SIG-M5 (cell line): ENCODE data around the gene LEFTY1.

Experiments
- DNase-seq: peaks from one replicate; lab custom pipeline; 2025; lab: John Stamatoyannopoulos, UW

LEFTY1 gene

DNA sequence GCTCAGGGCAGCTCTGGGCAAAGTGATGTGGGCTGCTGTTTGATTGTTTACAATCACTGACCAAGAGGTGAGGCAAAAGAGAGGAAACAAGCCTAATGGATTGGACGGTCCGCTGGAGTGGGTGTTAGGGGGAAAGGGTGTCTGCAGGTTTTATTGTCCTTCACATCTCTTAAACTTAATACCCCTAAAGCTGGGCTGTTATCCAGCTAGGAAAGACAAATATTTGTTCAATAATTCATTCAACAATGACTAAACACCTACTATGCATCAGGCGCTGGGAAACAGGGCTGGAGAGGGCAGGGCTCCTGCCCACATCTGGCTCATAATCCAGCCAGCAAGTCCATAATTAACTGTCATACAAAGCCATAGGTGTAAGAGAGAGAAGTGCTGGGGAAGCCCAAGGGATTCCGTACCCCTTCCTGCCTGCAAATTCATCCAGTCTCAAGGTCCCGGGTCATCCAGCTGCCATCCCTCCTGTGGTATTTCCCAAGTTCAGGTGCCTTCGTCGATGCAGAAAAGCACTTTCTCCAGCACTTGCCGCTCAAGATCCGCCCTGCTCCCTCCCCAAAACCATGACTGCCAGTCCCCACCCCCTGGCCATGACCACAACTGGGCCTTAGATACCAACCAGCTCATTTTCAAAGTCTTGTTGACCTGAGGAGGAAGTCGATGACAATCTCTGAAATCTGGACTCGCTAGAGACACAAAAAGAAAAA is 17.4 kb downstream of the LEFTY1 start:
- no peak for DNase-seq

DNA sequence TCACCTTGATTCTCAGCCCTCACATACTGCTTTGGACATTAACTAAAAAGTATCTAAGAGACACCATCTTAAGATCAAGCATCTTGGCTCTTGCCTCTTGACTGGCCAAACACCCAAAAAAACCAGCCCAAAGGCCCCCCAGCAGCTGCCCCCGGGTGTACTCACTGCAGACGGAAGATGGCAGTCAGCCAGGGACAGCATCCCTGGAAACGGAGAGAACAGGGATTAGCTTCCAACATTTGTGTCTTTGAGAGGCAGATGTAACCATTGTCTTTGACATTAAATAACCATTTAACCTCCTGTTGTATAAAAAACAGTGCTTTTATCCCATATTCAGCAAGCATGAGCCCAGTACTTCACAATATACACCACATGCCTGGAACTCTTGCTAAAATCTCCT is 18.0 kb downstream of the LEFTY1 start:
- DNase-seq, result no peak

DNA sequence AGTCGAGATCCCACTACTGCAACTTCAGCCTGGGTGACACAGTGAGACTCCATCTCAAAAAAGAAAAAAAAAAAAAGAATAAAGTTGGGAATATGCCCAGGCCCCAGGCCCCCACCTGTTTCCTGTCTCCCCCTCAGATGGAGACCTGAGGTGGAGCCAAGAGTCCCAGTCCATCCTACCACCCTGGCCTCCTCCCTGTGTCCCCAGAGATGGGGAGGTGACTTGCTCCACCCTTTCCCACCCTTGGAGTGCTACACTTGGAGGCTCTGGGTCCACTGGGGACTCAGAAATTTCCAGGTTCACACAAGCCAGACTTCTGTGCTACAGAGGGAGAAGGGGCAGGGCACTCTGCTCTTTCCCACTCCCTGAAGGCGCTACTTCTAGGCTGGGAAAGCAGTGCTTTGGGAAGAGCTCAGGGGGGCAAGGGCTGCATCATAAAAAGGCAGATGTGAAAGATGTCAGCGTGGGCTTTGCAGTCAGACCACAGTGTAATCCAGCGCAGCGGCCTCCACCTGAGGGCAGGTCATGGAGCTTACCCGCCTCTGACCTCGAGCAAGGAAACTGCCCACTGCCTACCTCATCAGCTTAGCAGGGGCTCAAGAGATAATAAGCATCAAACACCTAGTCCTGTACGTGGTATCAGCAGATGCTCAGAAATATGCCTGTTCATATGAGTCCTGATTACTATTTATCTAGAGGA is 20.2 kb downstream of the LEFTY1 start:
- DNase-seq, result no peak

DNA sequence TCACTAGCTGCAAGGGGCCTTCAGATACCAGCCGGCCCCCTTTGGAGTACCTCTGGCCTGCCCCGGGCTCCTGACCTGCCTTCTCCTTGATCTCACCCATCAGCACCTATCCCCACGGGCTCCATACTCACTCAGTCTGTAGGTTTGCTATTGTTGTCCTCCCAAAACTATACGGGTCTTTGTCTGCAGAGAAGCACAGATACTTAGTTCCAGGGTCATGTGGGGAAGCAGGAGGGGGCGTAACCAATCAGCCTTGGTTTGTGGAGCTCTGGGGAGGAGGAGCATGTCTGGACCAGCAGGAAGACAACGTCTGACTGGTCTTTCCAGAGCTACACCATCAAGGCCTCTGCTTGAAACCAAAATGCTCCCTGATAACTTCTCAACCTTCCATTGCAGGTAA is 22.0 kb downstream of the LEFTY1 start:
- no peak for DNase-seq

DNA sequence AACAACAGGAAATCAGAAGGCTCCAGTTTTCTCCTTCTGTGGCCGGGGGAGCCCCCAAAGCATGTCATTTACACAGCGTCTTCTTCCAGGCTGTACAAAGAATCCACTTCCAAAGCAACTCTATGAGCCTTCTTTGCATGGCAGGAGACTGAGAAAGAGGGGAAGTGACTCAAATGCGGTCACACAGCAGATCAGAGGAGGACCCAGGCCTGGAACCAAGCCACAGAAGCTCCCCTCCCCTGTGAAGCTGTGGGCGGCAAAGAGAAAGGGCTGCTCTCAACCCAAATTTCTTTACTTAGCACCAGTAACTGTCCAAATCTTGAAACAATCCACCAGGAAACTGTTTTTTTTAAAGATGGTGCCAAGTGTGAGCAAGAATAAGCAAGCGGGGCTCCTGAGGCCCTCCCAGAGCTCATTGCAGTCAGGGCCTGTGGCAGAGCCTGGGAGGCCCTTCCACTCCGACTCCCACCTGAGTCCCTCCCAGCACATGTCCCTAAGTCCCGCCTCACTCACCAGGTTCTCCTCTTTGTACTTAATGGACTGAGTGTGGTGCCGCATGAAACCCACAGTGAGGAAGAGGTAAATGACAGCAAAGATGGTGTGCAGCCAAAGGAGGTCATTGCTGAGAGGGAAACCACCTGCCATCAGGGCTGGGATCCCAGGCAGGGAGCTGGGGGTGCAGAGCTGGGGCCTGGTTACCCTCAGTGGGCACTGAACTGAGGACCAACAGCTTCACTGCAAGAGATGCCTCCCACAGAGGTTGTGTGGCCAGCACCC is 22.7 kb downstream of the LEFTY1 start:
- peak; percentile 91 for DNase-seq

DNA sequence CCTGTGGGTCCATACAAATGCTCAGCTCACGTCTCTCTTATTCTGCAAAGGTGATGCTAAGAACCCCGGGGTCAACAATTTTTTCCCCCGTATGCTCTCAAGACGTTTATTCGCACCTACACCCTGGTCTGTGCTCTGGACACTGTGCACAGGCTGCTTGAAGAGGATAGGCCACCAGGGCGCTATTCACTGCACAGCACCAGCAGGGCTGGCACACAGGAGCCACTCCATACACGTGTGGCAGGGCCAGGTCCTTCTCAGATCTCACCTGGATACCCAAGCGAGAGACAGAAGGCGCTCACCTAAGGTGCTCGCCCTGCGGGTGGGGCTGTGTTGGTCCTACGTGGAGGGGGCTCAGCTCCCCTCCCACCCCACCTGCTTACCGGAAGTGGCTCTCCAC is 23.4 kb downstream of the LEFTY1 start:
- no peak for DNase-seq

DNA sequence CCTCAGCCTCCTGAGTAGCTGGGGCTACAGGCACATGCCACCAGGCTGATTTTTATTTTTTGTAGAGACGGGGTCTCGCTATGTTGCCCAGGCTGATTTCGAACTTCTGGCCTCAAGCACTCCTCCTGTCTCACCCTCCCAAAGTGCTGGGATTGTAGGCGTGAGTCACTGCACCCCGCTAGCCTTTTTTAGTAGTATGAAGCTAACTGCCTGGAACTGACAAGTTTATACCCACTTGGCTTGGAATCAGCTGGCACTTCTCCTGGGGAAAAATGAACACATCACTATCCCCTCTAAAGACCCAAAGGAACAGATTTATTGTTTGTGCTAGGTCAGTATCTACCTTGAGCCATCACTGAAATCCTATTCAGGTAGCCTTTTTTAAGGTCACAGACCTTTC is 25.8 kb downstream of the LEFTY1 start:
- DNase-seq, result no peak

DNA sequence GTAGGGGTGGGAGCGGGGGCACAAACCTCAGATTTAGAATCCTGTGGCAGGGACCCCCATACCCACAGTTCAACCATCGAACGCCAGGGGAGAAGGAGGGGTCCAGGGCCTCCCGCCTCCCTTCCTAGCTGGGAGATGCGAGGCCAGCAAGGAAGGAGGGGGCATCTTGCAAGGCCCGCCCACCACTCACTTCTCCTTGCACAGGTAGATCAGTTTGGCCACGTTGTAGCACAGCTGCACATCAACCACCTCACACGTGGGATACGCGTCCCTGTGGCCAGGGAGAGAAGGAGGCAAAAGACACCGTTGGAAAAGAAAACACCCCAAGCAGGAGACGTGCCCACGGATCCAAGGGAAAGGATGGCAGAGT is 26.4 kb downstream of the LEFTY1 start:
- DNase-seq, result no peak

DNA sequence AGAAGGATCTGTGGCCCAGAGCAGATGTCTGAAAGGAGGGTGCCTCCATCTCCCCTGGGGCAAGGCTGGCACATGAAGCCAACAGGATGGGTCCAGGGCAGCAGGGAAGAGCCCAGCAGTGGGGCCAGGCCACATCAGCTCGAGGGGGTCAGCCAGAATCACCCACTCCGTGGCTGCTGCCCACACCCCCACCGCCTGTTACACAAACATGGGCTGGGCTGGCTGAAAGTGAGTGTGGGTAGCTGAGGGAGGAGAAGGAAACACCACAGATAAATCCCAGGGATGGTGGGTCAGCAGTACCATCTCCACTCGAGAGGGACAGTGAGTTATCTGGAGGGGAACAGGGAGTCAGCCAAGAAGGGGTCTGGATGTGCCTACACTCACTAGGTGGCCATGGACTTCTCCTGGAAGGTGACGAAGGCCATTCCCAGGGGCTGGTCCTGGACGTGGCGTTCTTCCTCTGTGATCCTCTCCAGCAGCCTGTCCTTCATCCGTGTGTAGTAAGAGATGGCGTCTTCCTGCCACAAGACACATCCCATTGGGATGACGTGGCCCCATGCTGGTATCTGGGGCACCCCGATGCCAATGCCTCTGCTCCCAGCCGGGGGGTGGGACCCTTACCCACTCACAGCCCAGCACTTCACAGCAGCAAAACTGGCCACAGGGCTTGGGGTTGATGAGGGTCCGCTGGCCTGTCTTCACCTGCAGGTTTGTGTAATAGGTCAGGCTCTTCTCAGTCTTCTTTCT is 26.9 kb downstream of the LEFTY1 start:
- no peak for DNase-seq

DNA sequence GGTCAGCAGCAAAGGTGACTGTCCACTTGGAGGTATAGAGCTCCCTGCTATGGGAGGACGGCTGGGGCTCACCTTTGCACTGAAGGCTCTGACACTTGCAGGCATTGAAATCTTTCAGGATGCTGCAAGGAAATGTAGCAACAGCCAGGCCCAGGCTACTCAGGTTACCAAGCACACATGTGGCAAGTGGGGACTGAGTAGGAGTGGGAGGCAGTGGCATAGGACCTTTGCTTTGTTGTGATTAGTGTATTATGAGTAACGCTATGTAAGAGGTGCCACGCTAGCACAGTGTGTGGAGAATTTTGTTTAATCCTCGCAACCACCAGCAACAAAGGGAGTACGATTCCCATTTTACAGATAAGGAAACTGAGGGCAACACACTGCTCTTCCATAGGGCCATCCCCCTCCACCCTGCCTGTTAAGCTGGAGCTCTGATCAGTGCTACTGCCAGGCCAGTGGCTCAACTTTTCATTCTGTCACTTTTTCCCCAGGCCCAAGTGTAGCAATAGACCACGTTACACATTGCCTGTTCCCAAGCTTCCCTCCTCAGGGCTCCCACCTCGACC is 28.0 kb downstream of the LEFTY1 start:
- DNase-seq, result no peak

DNA sequence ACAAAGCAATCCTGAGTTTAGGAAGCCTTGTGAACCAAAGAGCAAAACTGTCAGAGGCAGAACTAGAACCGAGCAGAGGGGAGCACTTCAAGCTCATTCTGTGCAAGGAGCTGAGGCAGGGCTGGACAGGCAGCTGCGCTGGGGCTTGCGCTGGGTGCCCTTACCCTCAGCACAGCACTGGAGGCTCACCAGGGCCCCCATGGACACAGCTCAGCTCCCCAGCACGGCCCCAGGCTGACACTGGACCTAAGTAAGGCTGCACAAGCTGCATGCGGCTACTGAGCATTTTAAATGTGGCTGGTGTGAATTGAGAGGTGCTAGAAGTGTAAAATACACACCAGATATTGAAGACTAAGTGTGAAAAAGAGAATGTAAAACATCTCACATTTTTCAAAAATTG is 28.8 kb downstream of the LEFTY1 start:
- DNase-seq, result no peak

DNA sequence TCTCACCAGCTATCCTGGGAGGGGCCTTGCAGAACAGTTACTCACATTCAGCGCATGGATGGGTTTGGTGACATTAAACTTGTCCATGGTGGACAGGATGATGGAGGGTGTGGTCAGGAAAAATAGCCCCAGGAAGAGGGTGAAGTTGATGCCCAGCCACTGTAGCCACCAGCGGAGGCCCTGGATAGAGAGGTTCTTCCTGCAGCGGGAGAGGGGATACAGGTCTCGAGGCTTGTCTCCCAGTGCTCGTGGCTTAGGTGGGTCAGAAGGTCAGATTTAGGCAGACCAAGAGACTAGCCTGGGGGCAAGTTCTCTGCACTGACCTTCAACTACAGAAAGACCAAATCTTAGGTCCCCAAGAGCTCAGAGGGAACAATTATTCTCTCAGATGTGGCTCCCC is 29.8 kb downstream of the LEFTY1 start:
- DNase-seq, result no peak

DNA sequence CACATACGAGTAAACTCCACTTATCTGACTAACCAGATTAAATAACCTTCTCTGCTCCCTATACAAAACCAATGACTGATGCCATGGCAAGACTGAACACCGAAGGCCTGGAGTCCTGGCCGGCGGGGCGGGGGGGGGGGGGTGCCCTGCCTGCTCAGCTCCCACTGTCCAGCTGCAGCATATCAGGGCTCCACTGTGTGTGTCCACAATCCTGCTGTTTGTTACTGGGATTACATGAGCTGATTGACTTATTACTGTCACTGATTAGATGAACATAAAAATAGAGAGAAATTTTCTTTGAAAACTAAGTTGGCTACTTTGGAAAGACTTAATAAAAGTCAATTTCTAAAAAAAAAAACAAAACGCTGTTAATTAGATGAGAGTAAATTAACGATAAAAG is 31.7 kb downstream of the LEFTY1 start:
- DNase-seq, result no peak

DNA sequence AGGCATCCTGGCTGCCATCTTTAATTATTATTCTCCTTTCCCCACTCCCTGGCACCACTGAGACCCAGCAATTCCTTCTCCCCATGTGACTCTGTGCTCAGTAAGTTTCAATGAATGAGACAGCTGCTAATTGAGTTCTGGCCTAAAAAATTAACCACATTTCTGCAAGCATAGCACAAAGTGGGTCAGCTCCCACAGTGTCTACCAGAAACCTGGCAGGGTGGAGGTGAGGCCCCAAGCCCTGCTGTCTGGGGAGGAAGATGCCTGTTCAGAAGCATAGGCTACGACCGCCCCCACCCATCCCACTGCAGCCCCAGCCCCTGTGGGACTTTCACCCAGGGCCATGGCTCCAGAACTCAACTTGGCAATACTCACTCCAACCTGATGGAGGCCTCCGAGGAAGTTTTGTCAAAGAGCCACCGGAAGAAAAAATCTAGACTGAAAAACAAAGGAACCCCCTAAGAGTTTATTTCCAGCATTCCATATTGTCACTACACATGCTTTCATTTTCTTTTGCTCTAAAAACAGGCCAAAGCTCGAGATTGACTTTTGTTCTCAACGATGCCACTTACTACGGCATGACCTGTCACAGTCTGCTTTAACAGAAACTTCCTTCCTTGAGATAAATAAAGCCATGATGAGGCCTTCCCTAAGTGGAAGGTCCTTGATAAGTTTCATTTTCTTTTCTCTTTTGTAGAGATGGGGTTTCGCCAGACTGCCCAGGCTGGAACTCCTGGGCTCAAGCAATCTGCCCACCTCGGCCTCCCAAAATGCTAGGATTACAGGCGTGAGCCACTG is 33.2 kb downstream of the LEFTY1 start:
- DNase-seq, result no peak

DNA sequence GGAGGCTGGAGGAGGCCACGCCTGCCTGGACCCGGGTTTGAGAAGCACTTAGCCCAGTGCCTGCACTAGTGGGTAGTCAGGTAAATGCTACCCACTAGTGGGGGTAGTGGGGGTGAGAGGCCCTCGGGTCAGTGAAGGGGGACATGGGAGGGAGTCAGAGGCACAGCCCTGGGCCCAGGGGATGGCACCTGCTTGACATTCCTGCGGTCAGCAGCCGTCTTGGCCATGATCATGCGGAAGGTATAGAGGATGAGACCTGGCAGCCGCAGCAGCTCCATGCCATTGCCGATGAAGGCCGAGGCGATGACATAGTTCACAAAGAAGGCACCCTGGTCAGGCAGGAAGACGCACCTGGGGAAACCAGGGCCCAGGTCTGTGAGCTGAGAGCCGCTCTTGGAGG is 35.5 kb downstream of the LEFTY1 start:
- no peak for DNase-seq

DNA sequence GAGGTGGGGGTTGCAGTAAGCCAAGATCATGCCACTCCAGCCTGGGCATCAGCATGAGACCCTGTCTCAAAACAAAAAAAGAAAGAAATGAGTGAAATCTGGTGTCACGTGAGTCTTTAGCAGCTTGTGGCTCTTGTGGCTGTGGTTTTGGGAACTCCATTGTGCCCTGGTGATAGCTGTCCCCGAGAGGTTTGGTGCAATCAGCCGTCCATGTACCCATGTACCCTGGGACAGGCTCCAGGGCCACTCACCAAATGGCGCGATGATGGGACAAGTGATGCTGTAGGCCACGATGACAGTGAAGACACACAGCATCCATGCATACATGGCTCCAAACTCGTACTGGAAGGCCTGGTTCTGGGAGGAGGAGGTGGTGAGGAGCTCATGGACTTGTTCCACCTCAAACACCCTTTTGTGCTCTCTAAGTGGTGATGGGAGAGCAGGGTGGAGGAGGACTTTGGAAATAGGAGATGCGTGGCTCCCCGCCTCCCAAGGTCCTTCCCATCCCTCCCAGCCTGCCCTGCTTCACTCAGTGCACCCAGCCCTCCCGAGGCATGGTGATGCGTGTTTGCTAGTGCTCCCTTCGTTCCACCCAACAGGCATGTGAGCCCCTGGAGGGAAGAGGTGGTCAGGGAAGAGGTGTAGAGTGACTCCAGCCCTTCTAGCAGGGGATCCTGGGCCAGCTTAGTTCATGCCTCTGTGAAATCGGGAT is 36.4 kb downstream of the LEFTY1 start:
- DNase-seq, result no peak

DNA sequence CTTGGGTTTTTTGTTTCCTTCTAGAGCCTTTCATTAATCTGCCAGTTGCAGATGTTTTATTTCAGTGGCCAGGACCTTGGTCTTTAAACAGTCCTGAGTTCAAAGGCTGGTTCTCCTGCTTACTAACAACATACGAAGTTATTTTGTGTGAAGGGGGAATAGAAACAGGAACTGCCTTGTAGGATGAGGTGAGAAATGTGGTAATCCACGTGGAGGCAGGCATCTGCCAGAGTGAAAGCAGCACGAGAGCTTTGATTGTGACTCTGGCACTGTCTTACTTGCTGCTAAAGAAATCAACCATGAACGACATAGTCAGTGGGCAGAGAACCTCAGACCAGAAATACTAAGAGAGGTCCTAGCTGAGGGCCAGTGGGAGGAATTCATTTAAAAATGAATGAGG is 37.1 kb downstream of the LEFTY1 start:
- peak; percentile 57 for DNase-seq

DNA sequence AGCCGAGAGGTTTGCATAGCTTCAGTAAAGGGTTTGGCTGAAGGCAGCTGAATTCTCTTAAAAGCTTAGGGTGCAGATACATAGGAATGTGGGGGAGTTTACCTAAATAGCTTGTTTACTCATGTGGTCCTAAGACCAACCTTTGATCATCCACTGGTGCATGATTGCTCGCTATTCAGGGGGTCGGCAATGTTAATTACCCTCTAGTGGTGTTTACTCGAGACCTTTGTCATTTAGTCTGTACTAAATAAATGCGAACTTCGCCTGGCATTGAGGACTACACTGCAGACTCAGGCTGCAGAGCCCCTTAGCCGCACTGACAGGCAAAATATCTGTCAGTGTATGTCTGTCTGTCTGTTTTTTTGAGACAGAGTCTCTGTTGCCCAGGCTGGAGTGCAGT is 38.6 kb downstream of the LEFTY1 start:
- DNase-seq, result no peak

DNA sequence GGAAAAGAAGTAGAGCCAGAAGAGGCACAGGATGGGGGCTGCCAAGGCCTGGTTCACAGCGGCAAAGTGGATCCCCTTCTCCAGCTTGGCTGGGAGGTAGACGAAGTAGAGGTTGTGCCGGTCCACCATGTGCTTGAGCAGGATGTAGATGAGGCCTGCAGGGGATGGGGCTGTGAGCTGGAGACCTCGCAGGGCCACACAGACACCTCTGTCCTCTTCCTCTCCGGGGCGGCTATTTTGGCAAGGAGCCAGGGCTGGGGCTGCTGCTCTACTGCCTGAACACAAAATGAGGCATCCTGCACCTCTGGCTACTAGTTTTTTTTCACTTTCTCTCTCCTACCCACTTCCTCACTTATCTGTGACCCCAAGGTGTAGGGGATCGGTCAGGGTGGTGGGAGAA is 39.0 kb downstream of the LEFTY1 start:
- DNase-seq, result no peak
